ENCODE results near the gene PCDHGB3. TPM values are rescaled to one million over a fixed set of nuclear protein-coding genes. Genes with fewer than 3 reads are reported as not detected.
"Not testable (repeated sequence)": the region's sequence is repeated elsewhere in the genome, so short reads cannot be mapped to it uniquely, and the experiment has no call there.

PCDHGB3 gene
- total RNA-seq, 1 donor from 2014 or later: 4.3 TPM

DNA sequence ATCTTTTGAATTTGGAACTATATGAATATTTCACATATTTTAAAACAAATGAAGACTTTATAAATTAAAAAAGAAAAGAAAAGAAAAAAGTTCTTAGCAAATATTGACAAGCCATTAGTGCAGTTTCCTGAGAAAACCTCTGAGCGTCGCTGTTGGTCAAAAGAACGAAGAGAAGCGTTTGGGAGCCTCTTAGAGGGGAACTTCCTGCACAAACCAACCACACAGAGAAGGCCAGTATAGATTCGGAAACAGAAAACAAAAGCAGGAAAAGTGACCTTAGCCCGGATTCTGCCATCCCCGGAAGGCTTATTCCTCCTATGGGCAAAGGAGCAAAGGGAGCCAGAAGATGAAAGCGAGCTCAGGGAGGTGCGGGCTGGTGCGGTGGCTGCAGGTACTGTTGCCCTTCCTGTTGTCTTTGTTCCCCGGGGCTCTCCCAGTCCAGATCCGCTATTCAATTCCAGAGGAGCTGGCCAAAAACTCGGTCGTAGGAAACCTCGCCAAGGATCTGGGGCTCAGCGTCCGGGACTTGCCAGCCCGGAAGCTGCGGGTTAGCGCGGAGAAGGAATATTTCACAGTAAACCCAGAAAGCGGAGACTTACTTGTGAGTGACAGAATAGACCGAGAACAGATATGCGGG lies 10.1 kb upstream of the PCDHGB3 start, which contains the start of gene PCDHGB2:
Gene PCDHGB2, plus strand, starts transcription at position 205 of the 637 bp plus-strand sequence. Its CDS starts 142 bp downstream, at position 347.
- no peak for DNase-seq

DNA sequence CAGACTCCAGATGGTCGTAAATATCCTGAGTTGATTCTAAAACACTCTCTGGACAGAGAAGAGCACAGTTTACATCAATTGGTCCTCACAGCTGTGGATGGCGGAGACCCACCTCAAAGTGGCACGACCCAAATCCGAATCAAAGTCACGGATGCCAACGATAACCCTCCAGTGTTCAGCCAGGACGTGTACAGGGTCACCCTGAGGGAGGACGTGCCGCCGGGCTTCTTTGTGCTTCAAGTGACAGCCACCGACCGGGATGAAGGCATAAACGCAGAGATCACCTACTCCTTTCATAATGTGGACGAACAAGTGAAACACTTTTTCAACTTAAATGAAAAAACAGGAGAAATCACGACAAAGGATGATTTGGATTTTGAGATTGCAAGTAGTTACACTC lies 9.4 kb upstream of the PCDHGB3 start:
- no peak for DNase-seq

GRCh38 chr5:141362719-141363118 lies 7.3 kb upstream of the PCDHGB3 start:
- no peak for DNase-seq

GRCh38 chr5:141363952-141364660 lies 5.9 kb upstream of the PCDHGB3 start, which contains the start of gene PCDHGA5:
Gene PCDHGA5 (plus strand): TSS chr5:141364162. CDS start chr5:141364331, 169 bp downstream.
- no peak for DNase-seq

- DNase-seq: no peak
Observed at GRCh38 chr5:141366016-141366896, 3.8 kb upstream of the PCDHGB3 start.

GRCh38 chr5:141371572-141372475 lies 1.8 kb downstream of the PCDHGB3 start:
- DNase-seq: no peak

- no peak for DNase-seq
Observed at GRCh38 chr5:141373673-141374317, 3.8 kb downstream of the PCDHGB3 start, which contains the start of gene PCDHGA6. Gene PCDHGA6 (plus strand): TSS chr5:141373891. CDS start chr5:141374084, 193 bp downstream.

- no peak for DNase-seq
Observed at GRCh38 chr5:141374627-141375026, 4.6 kb downstream of the PCDHGB3 start.

GRCh38 chr5:141375444-141376155 lies 5.6 kb downstream of the PCDHGB3 start:
- DNase-seq: not testable (repeated sequence)

- DNase-seq: no peak
Observed at GRCh38 chr5:141382469-141383294, 12.6 kb downstream of the PCDHGB3 start, which contains the start of gene PCDHGA7. Gene PCDHGA7 (plus strand): TSS chr5:141382742. CDS start chr5:141382900, 158 bp downstream.

- DNase-seq: no peak
Observed at GRCh38 chr5:141383345-141383744, 13.3 kb downstream of the PCDHGB3 start.

- DNase-seq: no peak
Observed at GRCh38 chr5:141384471-141385267, 14.6 kb downstream of the PCDHGB3 start.

- DNase-seq: not testable (repeated sequence)
Observed at GRCh38 chr5:141387557-141388311, 17.7 kb downstream of the PCDHGB3 start, which contains the start of gene PCDHGB4. Gene PCDHGB4 (plus strand): TSS chr5:141387698. CDS start chr5:141387885, 187 bp downstream.

GRCh38 chr5:141388661-141389060 lies 18.6 kb downstream of the PCDHGB3 start:
- no peak for DNase-seq

DNA sequence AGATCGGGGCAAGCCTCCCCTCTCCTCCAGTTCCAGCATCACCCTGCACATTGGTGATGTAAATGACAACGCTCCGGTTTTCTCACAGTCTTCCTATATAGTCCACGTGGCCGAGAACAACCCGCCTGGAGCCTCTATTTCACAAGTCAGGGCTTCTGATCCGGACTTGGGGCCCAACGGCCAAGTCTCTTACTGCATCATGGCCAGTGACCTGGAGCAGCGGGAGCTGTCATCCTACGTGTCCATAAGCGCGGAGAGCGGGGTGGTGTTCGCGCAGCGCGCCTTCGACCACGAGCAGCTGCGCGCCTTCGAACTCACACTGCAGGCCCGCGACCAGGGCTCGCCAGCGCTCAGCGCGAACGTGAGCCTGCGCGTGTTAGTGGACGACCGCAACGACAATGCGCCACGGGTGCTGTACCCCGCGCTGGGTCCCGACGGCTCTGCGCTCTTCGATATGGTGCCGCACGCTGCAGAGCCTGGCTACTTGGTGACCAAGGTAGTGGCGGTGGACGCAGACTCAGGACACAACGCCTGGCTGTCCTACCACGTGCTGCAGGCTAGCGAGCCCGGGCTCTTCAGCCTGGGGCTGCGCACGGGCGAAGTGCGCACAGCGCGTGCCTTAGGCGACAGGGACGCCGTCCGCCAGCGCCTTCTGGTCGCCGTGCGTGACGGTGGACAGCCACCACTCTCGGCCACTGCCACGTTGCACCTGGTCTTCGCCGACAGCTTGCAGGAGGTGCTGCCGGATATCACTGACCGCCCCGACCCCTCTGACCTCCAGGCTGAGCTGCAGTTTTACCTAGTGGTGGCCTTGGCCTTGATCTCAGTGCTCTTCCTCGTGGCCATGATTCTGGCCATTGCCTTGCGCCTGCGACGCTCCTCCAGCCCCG lies 19.4 kb downstream of the PCDHGB3 start:
- no peak for DNase-seq
